ENCODE results near the gene ADD2. TPM values are rescaled to one million over a fixed set of nuclear protein-coding genes. Genes with fewer than 3 reads are reported as not detected.

Gene ADD2
- 1 to 10 TPM in 2 of 3 donors, under 1 TPM in 1; 0.43 to 4.0 (median 1.1) TPM for total RNA-seq
- long read RNA-seq, donor 1, partial matches to known transcripts: 0 of 1 reads
- long read RNA-seq, donor 1, other reads (novel, unspliced or antisense): 1 of 1 reads
- long read RNA-seq, donor 2: 0 reads

- ATAC-seq (peak; percentile 51), DNase-seq (peak in 2 of 3 donors; percentile 27 to 47)
- intact Hi-C loops (cut with DNase I, micrococcal nuclease): no loop called here
- TF ChIP-seq CTCF (IDR thresholded peaks at IDR 0.05): no peak
- no peaks in the 10 kb centered on the region for H3K36me3 ChIP-seq (ENCODE audit: low read depth)
- H3K4me3 ChIP-seq: no peak within 1 kb of the TSS
- peaks cover 11% of the 10 kb centered on the region for H3K4me1 ChIP-seq (ENCODE audit: low read depth)
- no peaks in the 10 kb centered on the region for H3K9me3 ChIP-seq
Measured at GRCh38 chr2:70767699-70768589, at the start of gene ADD2. Gene ADD2, minus strand, starts transcription at chr2:70768200. Its CDS starts 61,792 bp downstream, at chr2:70706408.

- Histone ChIP-seq H3K36me3 (ENCODE audit: low read depth) (no peaks in the 10 kb centered on the region), H3K4me1 (ENCODE audit: low read depth) (no peaks in the 10 kb centered on the region), H3K9me3 (no peaks in the 10 kb centered on the region), H3K4me3 (no peak overlapping the region)
- no peak for ATAC-seq
- TF ChIP-seq CTCF (IDR thresholded peaks at IDR 0.05): no peak
- intact Hi-C loops (cut with DNase I, micrococcal nuclease): no loop called here
- no peak for DNase-seq
Measured at GRCh38 chr2:70817284-70817954, 49.4 kb upstream of the ADD2 start.

- intact Hi-C loops (cut with DNase I, micrococcal nuclease): no loop called here
- Histone ChIP-seq H3K4me1 (ENCODE audit: low read depth) (no peaks in the 10 kb centered on the region), H3K36me3 (ENCODE audit: low read depth) (no peaks in the 10 kb centered on the region), H3K9me3 (no peaks in the 10 kb centered on the region), H3K4me3 (no peak overlapping the region)
- DNase-seq (no peak), ATAC-seq (no peak)
- no peak for TF ChIP-seq CTCF (IDR thresholded peaks at IDR 0.05)
Measured at GRCh38 chr2:70816726-70817125, 48.7 kb upstream of the ADD2 start.

- ATAC-seq (no peak), DNase-seq (no peak)
- TF ChIP-seq CTCF (IDR thresholded peaks at IDR 0.05): no peak
- peaks cover 3% of the 10 kb centered on the region for H3K9me3 ChIP-seq
- intact Hi-C loops (cut with DNase I, micrococcal nuclease): no loop called here
- no peaks in the 10 kb centered on the region for H3K36me3 ChIP-seq (ENCODE audit: low read depth)
- H3K4me3 ChIP-seq: no peak overlapping the region
- no peaks in the 10 kb centered on the region for H3K4me1 ChIP-seq (ENCODE audit: low read depth)
Measured at GRCh38 chr2:70808983-70809958, 41.3 kb upstream of the ADD2 start.

GRCh38 chr2:70807828-70808118 lies 39.8 kb upstream of the ADD2 start:
- TF ChIP-seq CTCF (IDR thresholded peaks at IDR 0.05): no peak
- ATAC-seq: no peak

More at GRCh38 chr2:70807828-70808118, 39.8 kb upstream of the ADD2 start:
- peaks cover 3% of the 10 kb centered on the region for H3K9me3 ChIP-seq
- intact Hi-C loops (cut with DNase I, micrococcal nuclease): no loop called here
- H3K4me3 ChIP-seq: no peak overlapping the region
- no peaks in the 10 kb centered on the region for H3K36me3 ChIP-seq (ENCODE audit: low read depth)
- no peak for DNase-seq
- no peaks in the 10 kb centered on the region for H3K4me1 ChIP-seq (ENCODE audit: low read depth)
